HepG2 (cell line): ENCODE measurements around the gene TBXA2R.

Experiments
- BRCA1 ChIP-seq: sonication (generic); formaldehyde crosslinking; IDR thresholded peaks from 2 replicates; pipeline ENCODE4 v1.4.0; 2020; ENCODE audit warnings: missing genetic modification reagents
- CREB1 ChIP-seq, 2 experiments: fragments of 450-650 bp in 1 of 2; IDR thresholded peaks; 2 replicates each; pipeline ENCODE4 v1.6.1; 2016 to 2017; ENCODE audit warnings: control low read depth in 1 of 2, mild to moderate bottlenecking in 1 of 2, missing compliant biosample characterization in 1 of 2, missing genetic modification characterization in 1 of 2
- CTCF ChIP-seq: sonication (generic); formaldehyde crosslinking; IDR thresholded peaks from 2 replicates; pipeline ENCODE4 v1.5.0; 2020; ENCODE audit warnings: mild to moderate bottlenecking, missing genetic modification reagents, moderate library complexity
- MAX ChIP-seq: IDR thresholded peaks from 2 replicates; pipeline ENCODE4 v1.6.1; 2012; ENCODE audit warnings: inconsistent platforms
- SNRNP70 ChIP-seq: fragments of 200-400 bp; formaldehyde crosslinking; IDR thresholded peaks from 2 replicates; pipeline ENCODE4 v1.6.1; 2017; ENCODE audit warnings: mild to moderate bottlenecking, low read depth, low read length, moderate library complexity
- TCF7 ChIP-seq: sonication (generic); IDR thresholded peaks from 2 replicates; pipeline ENCODE4 v1.6.1; 2016; ENCODE audit warnings: antibody characterized with exemption, low read depth
- THRA ChIP-seq: sonication (generic); formaldehyde crosslinking; IDR thresholded peaks from 2 replicates; pipeline ENCODE4 v1.4.0; 2020; ENCODE audit warnings: missing genetic modification reagents, borderline replicate concordance
- ZNF709 ChIP-seq: sonication (generic); formaldehyde crosslinking; IDR thresholded peaks from 2 replicates; pipeline ENCODE4 v1.5.0; 2020; ENCODE audit warnings: mild to moderate bottlenecking, missing genetic modification reagents
- ZNF777 ChIP-seq: sonication (generic); formaldehyde crosslinking; IDR thresholded peaks from 2 replicates; pipeline ENCODE4 v1.4.0; 2020; ENCODE audit warnings: missing genetic modification reagents

GRCh38 chr19:3646336-3647092 lies 39.8 kb upstream of the TBXA2R start:
- TF ChIP-seq CREB1 (IDR thresholded peaks at IDR 0.05) (no peak), CREB1 (CRISPR knock-in tag; IDR thresholded peaks at IDR 0.05) (no peak), ZNF709 (CRISPR knock-in tag) (no peak), CTCF (no peak), ZNF777 (CRISPR knock-in tag) (no peak), MAX (no peak), TCF7 (no peak), BRCA1 (CRISPR knock-in tag) (no peak), SNRNP70 (no peak), THRA (CRISPR knock-in tag) (no peak)
